GM12878 (cell line): ENCODE results near the gene TLCD2. TPM values are rescaled to one million over a fixed set of nuclear protein-coding genes. Genes with fewer than 3 reads are reported as not detected.

Experiments used
- ATAC-seq: fragments of 200-7000 bp; cut with Tn5 transposase; 3 replicates; pipeline ENCODE4 v1.9.1; 2020; ENCODE audit warnings: mild to moderate bottlenecking, moderate library complexity
- BruUV-seq: library from RNA; stranded (reverse); fragments of 400-500 nt; replicated peaks from 2 replicates; lab custom pipeline; 2021; lab: Mats Ljungman, UMichigan
- CTCF ChIA-PET: fragments of 300-600 bp; sonication (Branson Sonifier 250); formaldehyde crosslinking; extraction: SDS; loops from one replicate; lab custom pipeline; 2021; ENCODE audit warnings: inconsistent platforms; lab: Yijun Ruan, JAX
- POLR2A ChIA-PET: fragments of 350-600 bp; formaldehyde crosslinking; extraction: SDS; loops from one replicate; lab custom pipeline; 2021; ENCODE audit warnings: inconsistent platforms; lab: Charles Lee
- RAD21 ChIA-PET: fragments of 300-600 bp; sonication (Branson Sonifier 250); formaldehyde crosslinking; loops from one replicate; lab custom pipeline; 2023; ENCODE audit warnings: antibody characterized with exemption; ENCODE audit not compliant: unreplicated experiment; lab: Charles Lee
- SMC1A ChIA-PET: fragments of 300-600 bp; sonication (Branson Sonifier 250); formaldehyde crosslinking; loops from one replicate; lab custom pipeline; 2023; ENCODE audit not compliant: unreplicated experiment, uncharacterized antibody; lab: Charles Lee
- DNase-seq: peaks from one replicate; pipeline ENCODE4 v3.0.0-alpha.2; 2011; ENCODE audit warnings: low read depth, low spot score
- FAIRE-seq: peaks from 3 replicates; lab custom pipeline; 2011; peaks lifted over from hg19 to GRCh38; lab: Jason Lieb, UNC
- H2AFZ ChIP-seq: 2 replicates; pipeline ENCODE4 v1.6.0; 2011; ENCODE audit warnings: low read depth, low read length, control low read depth; ENCODE audit not compliant: control insufficient read depth
- H3K27ac ChIP-seq: 2 replicates; pipeline ENCODE4 v1.5.1; 2011; ENCODE audit warnings: control low read depth; ENCODE audit not compliant: control insufficient read depth, insufficient read depth
- H3K27me3 ChIP-seq, 2 experiments: replicated peaks in 1 of 2; 2 replicates each; pipeline versions ENCODE4 v1.6.0 to v1.6.1; 2011; ENCODE audit warnings: low read length in 1 of 2; ENCODE audit not compliant: control insufficient read depth in 2 of 2, insufficient read depth in 2 of 2
- H3K36me3 ChIP-seq, 2 experiments: 2 replicates each; pipeline ENCODE4 v1.5.1; 2011; ENCODE audit warnings: low read length in 1 of 2; ENCODE audit not compliant: control insufficient read depth in 2 of 2, insufficient read depth in 2 of 2
- H3K4me1 ChIP-seq: 2 replicates; pipeline ENCODE4 v1.6.1; 2011; ENCODE audit warnings: mild to moderate bottlenecking, low read length, moderate library complexity, mixed read lengths; ENCODE audit not compliant: control insufficient read depth, insufficient read depth
- H3K4me2 ChIP-seq: 2 replicates; pipeline ENCODE4 v1.6.0; 2011; ENCODE audit warnings: control low read depth; ENCODE audit not compliant: control insufficient read depth, insufficient read depth
- H3K4me3 ChIP-seq: fragments of 200-600 bp; sonication (generic); 2 replicates; pipeline ENCODE4 v1.5.1; 2016
- H3K79me2 ChIP-seq: 2 replicates; pipeline ENCODE4 v1.6.0; 2011; ENCODE audit warnings: low read length; ENCODE audit not compliant: control insufficient read depth, insufficient read depth
- H3K9ac ChIP-seq: 2 replicates; pipeline ENCODE4 v1.8.0; 2011; ENCODE audit warnings: low read length, control low read depth, mixed read lengths; ENCODE audit not compliant: control insufficient read depth, insufficient read depth
- H3K9me3 ChIP-seq: replicated peaks from 3 replicates; pipeline ENCODE4 v1.5.1; 2011; ENCODE audit warnings: mild to moderate bottlenecking, low read length; ENCODE audit not compliant: control insufficient read depth, insufficient read depth
- H4K20me1 ChIP-seq: 2 replicates; pipeline ENCODE4 v1.6.0; 2011; ENCODE audit not compliant: control insufficient read depth, insufficient read depth
- BCL3 ChIP-seq: IDR thresholded peaks from 2 replicates; pipeline ENCODE4 v1.6.1; 2011; ENCODE audit warnings: borderline replicate concordance, low read depth, mild to moderate bottlenecking, moderate library complexity, low read length; ENCODE audit not compliant: insufficient read depth, poor library complexity, severe bottlenecking
- BMI1 ChIP-seq: fragments of 450-650 bp; IDR thresholded peaks from 2 replicates; pipeline ENCODE4 v1.6.1; 2016; ENCODE audit warnings: mild to moderate bottlenecking, moderate library complexity, borderline replicate concordance
- BRCA1 ChIP-seq: IDR thresholded peaks from 2 replicates; pipeline ENCODE4 v1.6.1; 2011; ENCODE audit warnings: low read depth, low read length, improper control_type of control experiment
- CHD2 ChIP-seq: IDR thresholded peaks from 2 replicates; pipeline ENCODE4 v1.6.1; 2011; ENCODE audit warnings: low read depth, low read length, improper control_type of control experiment, borderline replicate concordance
- E4F1 ChIP-seq: fragments of 450-650 bp; IDR thresholded peaks from 2 replicates; pipeline ENCODE4 v1.6.1; 2018; ENCODE audit warnings: borderline replicate concordance, mild to moderate bottlenecking; ENCODE audit not compliant: partially characterized antibody
- MYB ChIP-seq: fragments of 150-350 bp; IDR thresholded peaks from 2 replicates; pipeline ENCODE4 v1.6.1; 2014; ENCODE audit warnings: mild to moderate bottlenecking, low read depth, low read length, borderline replicate concordance
- PKNOX1 ChIP-seq: fragments of 450-650 bp; IDR thresholded peaks from 2 replicates; pipeline ENCODE4 v1.6.1; 2016; ENCODE audit warnings: mild to moderate bottlenecking
- RELA ChIP-seq: fragments of 450-650 bp; IDR thresholded peaks from 2 replicates; pipeline ENCODE4 v1.8.0; 2014; ENCODE audit warnings: borderline replicate concordance; ENCODE audit not compliant: partially characterized antibody
- WRNIP1 ChIP-seq: IDR thresholded peaks from 2 replicates; pipeline ENCODE4 v1.6.1; 2011; ENCODE audit warnings: low read depth, low read length, improper control_type of control experiment, borderline replicate concordance
- ZBED1 ChIP-seq: IDR thresholded peaks from 2 replicates; pipeline ENCODE4 v1.6.1; 2016; ENCODE audit warnings: borderline replicate concordance
- ZNF274 ChIP-seq: IDR thresholded peaks from one replicate; pipeline ENCODE4 v1.8.0; 2011; ENCODE audit not compliant: insufficient read length, insufficient read depth
- WGBS: methylation state at CpG from one replicate; pipeline ENCODE4 v1.1.6; 2016; ENCODE audit warnings: low lambda C conversion rate; ENCODE audit not compliant: insufficient replicate concordance, insufficient coverage; ENCODE audit errors: missing lambda C conversion rate; 5-methylcytosine and 5-hydroxymethylcytosine counted together
- in situ Hi-C: fragments of 300-500 bp; cut with MboI; formaldehyde crosslinking; loops from 9 replicates; pipeline ENCODE4 v1.14.3; 2018; ENCODE audit warnings: mixed read lengths
- intact Hi-C: fragments of 100-400 bp; cut with micrococcal nuclease; formaldehyde crosslinking; loops from one replicate; pipeline ENCODE4 v1.14.2; 2022; ENCODE audit not compliant: unreplicated experiment
- polyA plus RNA-seq, 11 experiments: library from polyadenylated mRNA; depleted of rRNA in 4 of 11; unstranded in 6 of 11; stranded (reverse) in 5 of 11; fragments of >200 nt; fragmentation: Nextera tagmentation in 4 of 11; fragmentation: Illumina TruSeq in 1 of 11; extraction: Ambion mirVana in 4 of 11; extraction: Trizol in 1 of 11; gene quantifications; 1 replicate in 1 of 11; 2 replicates in 10 of 11; pipeline versions ENCODE4 v1.2.1 to v1.2.3, GENCODE V29; 2011 to 2016; ENCODE audit warnings: inconsistent platforms in 2 of 11, missing spikeins in 2 of 11, low read depth in 1 of 11
- total RNA-seq, 4 experiments: library from RNA; depleted of rRNA in 3 of 4; stranded (reverse); fragments of >200 nt in 3 of 4; fragmentation: Illumina TruSeq in 1 of 4; extraction: Trizol in 1 of 4; gene quantifications; 2 replicates each; pipeline versions ENCODE4 v1.2.1 to v1.2.3, GENCODE V29; 2013 to 2021

Gene TLCD2
- total and polyA plus RNA-seq, 10 of the 15 experiments (the other 5 are each of a cell fraction or from before 2014, with no cell fraction given) = 0.02 to 0.15 (median 0.05) TPM; not detected in 2

DNA sequence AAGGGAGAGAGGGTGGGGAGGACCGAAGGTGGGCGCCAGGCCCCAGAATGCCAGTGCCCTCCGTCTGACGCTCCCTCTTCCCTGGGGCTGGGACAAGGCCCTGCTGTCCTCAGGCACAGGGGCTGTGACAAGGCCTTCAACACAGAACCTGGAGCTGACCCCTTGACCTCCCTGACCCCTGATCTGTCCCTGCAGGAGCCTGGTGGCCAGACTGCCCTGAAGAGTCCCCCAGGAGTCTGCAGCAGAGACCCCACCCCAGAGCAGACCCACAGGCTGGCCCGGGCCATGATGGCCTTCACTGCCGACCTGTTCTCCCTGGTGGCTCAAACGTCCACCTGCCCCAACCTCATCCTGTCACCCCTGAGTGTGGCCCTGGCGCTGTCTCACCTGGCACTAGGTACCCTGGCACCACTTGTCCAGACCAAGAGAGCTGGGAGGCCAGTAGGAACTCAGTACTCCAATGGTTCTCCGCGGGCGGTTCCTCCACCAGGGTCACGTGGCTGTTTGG lies 35.4 kb upstream of the TLCD2 start:
- CTCF ChIA-PET = no interaction called here

More for the DNA sequence above, 35.4 kb upstream of the TLCD2 start:
- ChIA-PET RAD21 (no interaction called here), POLR2A (interaction anchor here (0.6 kb wide), 1 partner anchor 10 kb away, joined by 3 read pairs; no protein-coding TSS in a partner anchor), SMC1A (no interaction called here)
- FAIRE-seq (no peak), DNase-seq (no peak), ATAC-seq (no peak)
- H3K27ac ChIP-seq = no peak overlapping the region
- H3K9me3 ChIP-seq = no peaks in the 10 kb centered on the region
- no peak overlapping the region for H3K9ac ChIP-seq
- H4K20me1 ChIP-seq = no peaks in the 10 kb centered on the region
- no peak overlapping the region for H3K4me2 ChIP-seq
- H3K79me2 ChIP-seq = no peaks in the 10 kb centered on the region
- intact Hi-C loops = no loop called here
- TF ChIP-seq BRCA1 (no peak), ZNF274 (no peak), RELA (no peak), CHD2 (no peak), BCL3 (no peak), PKNOX1 (no peak), ZBED1 (no peak), BMI1 (no peak), WRNIP1 (no peak), MYB (no peak), E4F1 (no peak)
- WGBS = 73% methylated on average over 8 of the region's 12 CpGs
- in situ Hi-C loops = no loop called here
- H3K36me3 ChIP-seq = no peaks in the 10 kb centered on the region; a peak in 1 of 4 replicates
- H3K27me3 ChIP-seq = no peaks in the 10 kb centered on the region
- BruUV-seq = no TSS peak
- H3K4me1 ChIP-seq = no peaks in the 10 kb centered on the region
- no peak overlapping the region for H2AFZ ChIP-seq
- no peak overlapping the region for H3K4me3 ChIP-seq
